HFFc6 (cell line): ENCODE data around the gene NEUROD1. TPM values are rescaled to one million over a fixed set of nuclear protein-coding genes. Genes with fewer than 3 reads are reported as not detected.

ENCODE experiments used
- DNase-seq: peaks from one replicate; pipeline ENCODE4 v3.0.0-alpha.2; 2018
- H3K27ac Mint-ChIP-seq: 2 replicates; pipeline ENCODE4 v1.8.0; 2020; ENCODE audit warnings: mild to moderate bottlenecking, mixed read lengths
- H3K27me3 Mint-ChIP-seq: 2 replicates; pipeline ENCODE4 v1.8.0; 2021; ENCODE audit warnings: mild to moderate bottlenecking, moderate library complexity, mixed read lengths; ENCODE audit not compliant: insufficient read depth
- H3K36me3 Mint-ChIP-seq: 2 replicates; pipeline ENCODE4 v1.8.0; 2021; ENCODE audit warnings: low read depth, mixed read lengths
- H3K4me1 Mint-ChIP-seq: 2 replicates; pipeline ENCODE4 v1.8.0; 2020; ENCODE audit warnings: low read depth, mixed read lengths
- H3K4me3 Mint-ChIP-seq: 2 replicates; pipeline ENCODE4 v1.8.0; 2020; ENCODE audit warnings: mild to moderate bottlenecking, moderate library complexity, mixed read lengths
- H3K9me3 Mint-ChIP-seq: 2 replicates; pipeline ENCODE4 v1.8.0; 2020; ENCODE audit warnings: mild to moderate bottlenecking, mixed read lengths
- total RNA-seq, 6 experiments: library from RNA; stranded (reverse); fragmentation: NEBNext Ultra II Directional; extraction: Animal tissue kit (Norgen Biotek cat#: 25700); gene quantifications; 2 replicates in 1 of 6; 3 replicates in 5 of 6; pipeline ENCODE4 v1.2.3, GENCODE V29; 2021
- TF ChIP-seq, protein P1 (sequence below): fragments of 200-600 bp; sonication (generic); IDR thresholded peaks from 2 replicates; pipeline ENCODE4 v1.5.0; 2021; ENCODE audit warnings: antibody characterized with exemption, mild to moderate bottlenecking

NEUROD1 gene
- total RNA-seq, 6 experiments from 2014 or later, result not detected

DNA sequence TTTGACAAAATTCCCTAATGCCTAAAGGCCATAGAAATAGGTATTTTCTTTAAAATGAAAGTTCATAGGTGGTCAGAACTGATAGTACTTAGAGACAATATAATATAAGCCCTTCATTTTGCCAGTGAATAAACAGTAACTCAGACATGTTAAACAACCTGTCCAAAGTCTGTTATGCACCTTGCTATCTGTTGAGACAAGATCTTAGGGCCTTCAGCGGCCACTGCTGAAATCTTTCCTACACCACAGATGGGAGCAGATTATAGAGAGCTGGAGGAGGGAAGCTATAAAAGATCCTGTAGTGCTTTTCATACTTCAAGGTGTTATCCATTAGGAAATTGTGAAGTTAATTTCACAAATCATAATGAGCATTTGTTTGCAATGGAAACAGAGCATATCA is 37.2 kb downstream of the NEUROD1 start:
- DNase-seq, result no peak
- Mint-ChIP-seq H3K27me3 (peaks cover 9% of the 10 kb centered on the region), H3K27ac (no peak overlapping the region), H3K36me3 (no peaks in the 10 kb centered on the region), H3K4me1 (no peaks in the 10 kb centered on the region), H3K4me3 (no peak overlapping the region), H3K9me3 (no peaks in the 10 kb centered on the region)
- TF ChIP-seq, protein P1, sequence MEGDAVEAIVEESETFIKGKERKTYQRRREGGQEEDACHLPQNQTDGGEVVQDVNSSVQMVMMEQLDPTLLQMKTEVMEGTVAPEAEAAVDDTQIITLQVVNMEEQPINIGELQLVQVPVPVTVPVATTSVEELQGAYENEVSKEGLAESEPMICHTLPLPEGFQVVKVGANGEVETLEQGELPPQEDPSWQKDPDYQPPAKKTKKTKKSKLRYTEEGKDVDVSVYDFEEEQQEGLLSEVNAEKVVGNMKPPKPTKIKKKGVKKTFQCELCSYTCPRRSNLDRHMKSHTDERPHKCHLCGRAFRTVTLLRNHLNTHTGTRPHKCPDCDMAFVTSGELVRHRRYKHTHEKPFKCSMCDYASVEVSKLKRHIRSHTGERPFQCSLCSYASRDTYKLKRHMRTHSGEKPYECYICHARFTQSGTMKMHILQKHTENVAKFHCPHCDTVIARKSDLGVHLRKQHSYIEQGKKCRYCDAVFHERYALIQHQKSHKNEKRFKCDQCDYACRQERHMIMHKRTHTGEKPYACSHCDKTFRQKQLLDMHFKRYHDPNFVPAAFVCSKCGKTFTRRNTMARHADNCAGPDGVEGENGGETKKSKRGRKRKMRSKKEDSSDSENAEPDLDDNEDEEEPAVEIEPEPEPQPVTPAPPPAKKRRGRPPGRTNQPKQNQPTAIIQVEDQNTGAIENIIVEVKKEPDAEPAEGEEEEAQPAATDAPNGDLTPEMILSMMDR, result no peak

GRCh38 chr2:181642086-181642485 is 38.2 kb downstream of the NEUROD1 start:
- H3K4me3 Mint-ChIP-seq, result no peak overlapping the region
- TF ChIP-seq, protein P1, result no peak
- H3K4me1 Mint-ChIP-seq, result no peaks in the 10 kb centered on the region
- no peaks in the 10 kb centered on the region for H3K36me3 Mint-ChIP-seq
- no peak for DNase-seq
- H3K9me3 Mint-ChIP-seq, result no peaks in the 10 kb centered on the region
- no peak overlapping the region for H3K27ac Mint-ChIP-seq
- peaks cover 9% of the 10 kb centered on the region; the same call in 1 of the 2 replicates for H3K27me3 Mint-ChIP-seq

- Mint-ChIP-seq H3K36me3 (no peaks in the 10 kb centered on the region), H3K27ac (no peak overlapping the region), H3K4me3 (no peak overlapping the region), H3K27me3 (peaks cover 11% of the 10 kb centered on the region; the same call in 1 of the 2 replicates), H3K4me1 (no peaks in the 10 kb centered on the region), H3K9me3 (no peaks in the 10 kb centered on the region)
- no peak for DNase-seq
- TF ChIP-seq, protein P1, result no peak
Observed at GRCh38 chr2:181639686-181640085, 40.6 kb downstream of the NEUROD1 start.

- Mint-ChIP-seq H3K27me3 (peaks cover 14% of the 10 kb centered on the region), H3K9me3 (no peaks in the 10 kb centered on the region), H3K36me3 (no peaks in the 10 kb centered on the region), H3K4me1 (no peaks in the 10 kb centered on the region), H3K27ac (no peak overlapping the region), H3K4me3 (no peak overlapping the region)
- TF ChIP-seq, protein P1, result no peak
- no peak for DNase-seq
Observed at GRCh38 chr2:181632733-181633401, 47.5 kb downstream of the NEUROD1 start.

- H3K36me3 Mint-ChIP-seq, result no peaks in the 10 kb centered on the region
- no peak overlapping the region for H3K4me3 Mint-ChIP-seq
- TF ChIP-seq, protein P1, result no peak
- H3K9me3 Mint-ChIP-seq, result no peaks in the 10 kb centered on the region
- H3K4me1 Mint-ChIP-seq, result no peaks in the 10 kb centered on the region
- no peak for DNase-seq
- no peak overlapping the region for H3K27ac Mint-ChIP-seq
- H3K27me3 Mint-ChIP-seq, result peaks cover 18% of the 10 kb centered on the region
Observed at GRCh38 chr2:181628590-181629585, 51.4 kb downstream of the NEUROD1 start.
